ENCODE results near the gene METTL6. TPM values are rescaled to one million over a fixed set of nuclear protein-coding genes. Genes with fewer than 3 reads are reported as not detected.

The METTL6 gene
- total RNA-seq, 5 donors from 2014 or later (not counting 1 experiment from before 2014, with no cell fraction given): 8.1 to 19.9 (median 14.7) TPM

DNA sequence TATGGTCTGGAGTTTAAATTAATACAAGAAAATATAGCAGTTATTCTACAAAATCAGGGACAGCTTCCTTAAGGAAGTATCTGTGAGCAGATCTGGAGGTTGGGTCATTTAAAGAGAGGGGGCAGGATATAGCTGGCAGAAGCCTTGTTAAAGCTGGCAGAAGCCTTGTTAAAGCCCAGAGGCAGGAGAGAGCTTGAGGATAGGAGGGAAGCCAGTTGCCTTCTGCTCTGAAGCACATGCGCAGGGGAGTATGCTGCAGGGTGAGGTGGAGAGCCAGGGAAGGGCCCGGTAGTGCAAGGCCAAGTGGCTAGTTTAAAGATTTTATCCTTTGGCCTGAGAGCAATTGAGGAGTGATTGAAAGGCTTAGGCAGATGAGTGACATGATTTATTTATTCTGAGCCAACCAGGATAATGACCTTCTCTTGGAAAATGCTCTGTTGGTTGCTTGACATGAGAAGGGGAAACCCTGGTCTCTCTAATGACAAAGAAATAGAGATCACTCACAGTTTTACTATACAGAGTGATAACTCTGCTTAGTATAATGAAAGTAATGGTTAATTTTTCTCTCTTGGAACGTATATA, 4.0 kb upstream of the METTL6 start:
- peaks cover 23 to 27% of the 10 kb centered on the region in 2 experiments for H3K4me1 ChIP-seq (ENCODE audit: control insufficient read depth in 1 of 2, extremely low read depth in 1 of 2, insufficient read depth in 2 of 2, low read length in 2 of 2)
- H3K4me1 Mint-ChIP-seq: peaks cover 45 to 63% (median 58%) of the 10 kb centered on the region in 3 donors
- ATAC-seq (replicated peaks in 1 of 4) (no peak), DNase-seq (no peak)
- no peaks in the 10 kb centered on the region for H3K27me3 Mint-ChIP-seq
- peaks cover 36% of the 10 kb centered on the region for H3K36me3 Mint-ChIP-seq
- H3K27ac Mint-ChIP-seq: peak overlapping the region in 1 of 2 donors; percentile 33
- H3K36me3 ChIP-seq (ENCODE audit: control insufficient read depth in 2 of 2, extremely low read depth in 1 of 2, insufficient read depth in 1 of 2, low read length in 1 of 2): peaks cover 5 to 55% of the 10 kb centered on the region in 2 donors
- no peaks in the 10 kb centered on the region for H3K27me3 ChIP-seq (replicated peaks in 1 of 2; ENCODE audit: control insufficient read depth in 2 of 2, extremely low read depth in 1 of 2, insufficient read depth in 2 of 2, low read length in 1 of 2)
- no peaks in the 10 kb centered on the region for H3K9me3 Mint-ChIP-seq
- POLR2A ChIA-PET: no interaction called here
- H3K4me3 Mint-ChIP-seq: no peak overlapping the region
- no peak overlapping the region for H3K27ac ChIP-seq (ENCODE audit: low read length)
- CTCF ChIA-PET: interaction anchor here (0.5 to 1.8 kb wide), 2 partner anchors 24 to 113 kb away, joined by 3 to 4 read pairs; no protein-coding TSS in a partner anchor
- 95% methylated on average over 2 of the region's 3 CpGs for WGBS (ENCODE audit: insufficient coverage)
- no peak overlapping the region for H3K4me3 ChIP-seq (ENCODE audit: control insufficient read depth in 1 of 2, extremely low read depth in 1 of 2, low read length in 1 of 2)
- H3K9me3 ChIP-seq: no peaks in the 10 kb centered on the region

DNA sequence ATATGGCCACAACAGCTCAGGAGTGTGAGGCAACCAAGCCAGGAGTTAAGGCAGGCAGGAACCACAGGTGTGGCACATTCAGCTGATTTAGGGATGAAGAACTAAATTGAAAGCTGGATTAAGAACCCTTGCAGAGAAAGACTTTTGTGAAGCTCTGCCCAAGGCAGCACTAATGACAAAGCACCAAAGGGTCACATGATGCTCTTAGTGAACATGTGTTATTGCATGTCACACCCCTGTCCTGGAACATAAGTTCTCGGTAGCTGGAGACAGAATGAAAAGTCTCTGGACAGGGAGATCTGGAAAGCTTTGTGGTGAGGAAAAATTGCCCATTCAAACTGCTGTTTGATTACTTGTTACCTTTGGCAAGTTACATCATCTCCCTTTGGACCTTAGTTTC, 3.3 kb upstream of the METTL6 start:
- H3K4me3 ChIP-seq (ENCODE audit: control insufficient read depth in 1 of 2, extremely low read depth in 1 of 2, low read length in 1 of 2): no peak overlapping the region
- Mint-ChIP-seq H3K27ac (no peak overlapping the region), H3K4me3 (no peak overlapping the region), H3K36me3 (peaks cover 33% of the 10 kb centered on the region), H3K4me1 (peaks cover 53 to 70% (median 65%) of the 10 kb centered on the region in 3 donors), H3K27me3 (no peaks in the 10 kb centered on the region), H3K9me3 (no peaks in the 10 kb centered on the region)
- DNase-seq (no peak), ATAC-seq (replicated peaks in 1 of 4) (no peak)
- CTCF ChIA-PET: interaction anchor here (0.5 to 1.8 kb wide), 5 partner anchors 23 to 166 kb away, joined by 3 to 5 read pairs (median 3); no protein-coding TSS in a partner anchor
- H3K36me3 ChIP-seq (ENCODE audit: control insufficient read depth in 2 of 2, extremely low read depth in 1 of 2, insufficient read depth in 1 of 2, low read length in 1 of 2): peaks cover 3 to 48% of the 10 kb centered on the region in 2 donors
- POLR2A ChIA-PET: interaction anchor here in 1 of 2 donors (0.7 kb wide), 1 partner anchor 96 kb away, joined by 8 read pairs; no protein-coding TSS in a partner anchor
- no peaks in the 10 kb centered on the region for H3K27me3 ChIP-seq (replicated peaks in 1 of 2; ENCODE audit: control insufficient read depth in 2 of 2, extremely low read depth in 1 of 2, insufficient read depth in 2 of 2, low read length in 1 of 2)
- no peak overlapping the region for H3K27ac ChIP-seq (ENCODE audit: low read length)
- H3K4me1 ChIP-seq (ENCODE audit: control insufficient read depth in 1 of 2, extremely low read depth in 1 of 2, insufficient read depth in 2 of 2, low read length in 2 of 2): peaks cover 26 to 34% of the 10 kb centered on the region in 2 experiments
- no CpG with 5 or more reads among the region's 1 CpG for WGBS (ENCODE audit: insufficient coverage)
- no peaks in the 10 kb centered on the region for H3K9me3 ChIP-seq

DNA sequence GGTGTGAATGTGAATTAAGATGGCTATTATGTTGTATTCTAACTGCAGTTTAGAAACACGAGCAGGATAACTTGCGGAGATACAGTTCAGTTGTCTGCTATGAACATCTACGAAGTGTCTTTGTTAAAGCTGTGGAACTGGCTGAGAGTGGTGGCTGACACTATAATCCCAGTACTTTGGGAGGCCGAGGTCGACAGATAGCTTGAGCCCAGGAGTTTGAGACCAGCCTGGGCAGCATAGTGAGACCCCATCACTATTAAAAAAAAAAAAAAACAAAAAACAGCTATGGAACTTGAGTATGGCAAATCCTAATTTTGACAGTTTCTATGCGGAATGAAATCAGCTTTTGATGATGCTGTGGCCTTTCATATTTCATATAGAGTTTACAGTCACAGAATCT, 1.7 kb upstream of the METTL6 start:
- Histone ChIP-seq H3K4me3 (ENCODE audit: control insufficient read depth in 1 of 2, extremely low read depth in 1 of 2, low read length in 1 of 2) (peak overlapping the region in 1 of 2 donors; percentile 93), H3K9me3 (no peaks in the 10 kb centered on the region), H3K4me1 (ENCODE audit: control insufficient read depth in 1 of 2, extremely low read depth in 1 of 2, insufficient read depth in 2 of 2, low read length in 2 of 2) (peaks cover 31 to 34% of the 10 kb centered on the region in 2 experiments), H3K36me3 (ENCODE audit: control insufficient read depth in 2 of 2, extremely low read depth in 1 of 2, insufficient read depth in 1 of 2, low read length in 1 of 2) (peaks cover 0 to 33% of the 10 kb centered on the region in 2 donors), H3K27ac (ENCODE audit: low read length) (no peak overlapping the region), H3K27me3 (replicated peaks in 1 of 2; ENCODE audit: control insufficient read depth in 2 of 2, extremely low read depth in 1 of 2, insufficient read depth in 2 of 2, low read length in 1 of 2) (no peaks in the 10 kb centered on the region)
- no peak for ATAC-seq (replicated peaks in 1 of 4)
- Mint-ChIP-seq H3K36me3 (peaks cover 29% of the 10 kb centered on the region), H3K4me1 (peaks cover 63 to 80% (median 69%) of the 10 kb centered on the region in 3 donors), H3K4me3 (peak overlapping the region; percentile 97 to 100 (median 97)), H3K27me3 (no peaks in the 10 kb centered on the region), H3K9me3 (no peaks in the 10 kb centered on the region), H3K27ac (peak overlapping the region; percentile 88 to 96)
- DNase-seq: no peak
- 74% methylated on average over 4 of the region's 6 CpGs for WGBS (ENCODE audit: insufficient coverage)
- ChIA-PET POLR2A (no interaction called here), CTCF (interaction anchor here in 1 of 2 donors (1.3 kb wide), 1 partner anchor 223 kb away, joined by 4 read pairs; the partner anchor contains the start of gene CAPN7)

DNA sequence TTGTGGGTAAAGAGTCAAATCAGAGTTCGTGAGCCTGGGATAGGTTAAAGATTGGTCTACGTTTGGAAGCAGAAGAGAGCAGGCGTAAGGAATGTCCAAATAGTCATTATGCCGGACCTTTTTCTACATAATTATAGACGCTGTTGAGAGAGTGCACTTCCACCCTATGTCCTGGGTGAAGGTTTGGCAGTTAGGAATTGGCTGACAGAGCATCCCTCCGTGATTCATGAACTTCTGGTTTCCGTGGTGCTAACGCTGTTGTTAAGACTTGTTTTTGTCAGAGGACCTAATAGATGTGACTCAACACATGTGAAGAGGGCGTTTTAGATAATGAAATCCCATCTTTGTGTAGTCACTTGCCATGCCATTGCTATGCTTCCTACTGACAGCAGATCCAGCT, 1.2 kb upstream of the METTL6 start:
- H3K36me3 ChIP-seq (ENCODE audit: control insufficient read depth in 2 of 2, extremely low read depth in 1 of 2, insufficient read depth in 1 of 2, low read length in 1 of 2): peaks cover 0 to 31% of the 10 kb centered on the region in 2 donors
- ChIA-PET CTCF (no interaction called here), POLR2A (no interaction called here)
- peak in 5 of 35 experiments; percentile 3 to 32 (median 13) for DNase-seq
- ATAC-seq (replicated peaks in 1 of 4): peak in 2 of 4 experiments; percentile 18 to 36
- H3K36me3 Mint-ChIP-seq: peaks cover 25% of the 10 kb centered on the region
- no peak overlapping the region for H3K27ac ChIP-seq (ENCODE audit: low read length)
- WGBS (ENCODE audit: insufficient coverage): 0% methylated on average over 2 of the region's 9 CpGs
- peak overlapping the region; percentile 88 to 96 for H3K27ac Mint-ChIP-seq
- peak overlapping the region; percentile 97 to 100 (median 97) for H3K4me3 Mint-ChIP-seq
- peak overlapping the region; percentile 93 to 96 for H3K4me3 ChIP-seq (ENCODE audit: control insufficient read depth in 1 of 2, extremely low read depth in 1 of 2, low read length in 1 of 2)
- H3K9me3 ChIP-seq: no peaks in the 10 kb centered on the region
- peaks cover 31 to 34% of the 10 kb centered on the region in 2 experiments for H3K4me1 ChIP-seq (ENCODE audit: control insufficient read depth in 1 of 2, extremely low read depth in 1 of 2, insufficient read depth in 2 of 2, low read length in 2 of 2)
- no peaks in the 10 kb centered on the region for H3K27me3 ChIP-seq (replicated peaks in 1 of 2; ENCODE audit: control insufficient read depth in 2 of 2, extremely low read depth in 1 of 2, insufficient read depth in 2 of 2, low read length in 1 of 2)
- H3K4me1 Mint-ChIP-seq: peaks cover 63 to 76% (median 69%) of the 10 kb centered on the region in 3 donors
- no peaks in the 10 kb centered on the region for H3K9me3 Mint-ChIP-seq
- H3K27me3 Mint-ChIP-seq: no peaks in the 10 kb centered on the region

DNA sequence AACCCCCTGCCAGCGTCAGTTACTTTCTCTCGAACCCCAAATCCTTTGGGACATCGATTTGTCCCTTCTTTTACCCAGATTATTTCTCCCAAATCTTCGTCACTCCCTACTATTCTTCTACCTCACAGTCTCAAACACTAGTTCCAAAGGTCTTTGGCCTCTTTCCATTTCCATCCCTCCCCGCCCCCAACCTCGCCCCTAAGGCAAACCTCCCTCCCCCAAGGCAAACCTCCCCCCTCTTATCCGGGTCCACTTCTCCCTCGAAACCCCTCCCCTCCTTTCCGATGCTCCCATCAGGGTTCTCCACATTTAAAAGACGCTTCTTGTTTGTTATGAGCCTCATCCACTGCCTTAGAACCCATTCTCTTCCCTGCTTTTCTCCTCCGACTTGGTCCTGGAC, 637 bp upstream of the METTL6 start:
- H3K27ac Mint-ChIP-seq: peak overlapping the region; percentile 88 to 96
- H3K27me3 Mint-ChIP-seq: no peaks in the 10 kb centered on the region
- ChIA-PET CTCF (interaction anchor here in 1 of 2 donors (0.6 kb wide), 1 partner anchor 10 kb away, joined by 3 read pairs; no protein-coding TSS in a partner anchor), POLR2A (interaction anchor here in 1 of 2 donors (0.7 kb wide), 1 partner anchor 108 kb away, joined by 3 read pairs; no protein-coding TSS in a partner anchor)
- peaks cover 22% of the 10 kb centered on the region for H3K36me3 Mint-ChIP-seq
- peak overlapping the region; percentile 97 to 100 (median 97) for H3K4me3 Mint-ChIP-seq
- ATAC-seq (replicated peaks in 1 of 4) (no peak), DNase-seq (no peak)
- Histone ChIP-seq H3K36me3 (ENCODE audit: control insufficient read depth in 2 of 2, extremely low read depth in 1 of 2, insufficient read depth in 1 of 2, low read length in 1 of 2) (peaks cover 0 to 31% of the 10 kb centered on the region in 2 donors), H3K27ac (ENCODE audit: low read length) (peak overlapping the region; percentile 65), H3K4me3 (ENCODE audit: control insufficient read depth in 1 of 2, extremely low read depth in 1 of 2, low read length in 1 of 2) (peak overlapping the region; percentile 93 to 96), H3K4me1 (ENCODE audit: control insufficient read depth in 1 of 2, extremely low read depth in 1 of 2, insufficient read depth in 2 of 2, low read length in 2 of 2) (peaks cover 31 to 34% of the 10 kb centered on the region in 2 experiments), H3K27me3 (replicated peaks in 1 of 2; ENCODE audit: control insufficient read depth in 2 of 2, extremely low read depth in 1 of 2, insufficient read depth in 2 of 2, low read length in 1 of 2) (no peaks in the 10 kb centered on the region), H3K9me3 (no peaks in the 10 kb centered on the region)
- WGBS (ENCODE audit: insufficient coverage): 2% methylated on average over 10 of the region's 11 CpGs
- no peaks in the 10 kb centered on the region for H3K9me3 Mint-ChIP-seq
- peaks cover 63 to 71% (median 66%) of the 10 kb centered on the region in 3 donors for H3K4me1 Mint-ChIP-seq

DNA sequence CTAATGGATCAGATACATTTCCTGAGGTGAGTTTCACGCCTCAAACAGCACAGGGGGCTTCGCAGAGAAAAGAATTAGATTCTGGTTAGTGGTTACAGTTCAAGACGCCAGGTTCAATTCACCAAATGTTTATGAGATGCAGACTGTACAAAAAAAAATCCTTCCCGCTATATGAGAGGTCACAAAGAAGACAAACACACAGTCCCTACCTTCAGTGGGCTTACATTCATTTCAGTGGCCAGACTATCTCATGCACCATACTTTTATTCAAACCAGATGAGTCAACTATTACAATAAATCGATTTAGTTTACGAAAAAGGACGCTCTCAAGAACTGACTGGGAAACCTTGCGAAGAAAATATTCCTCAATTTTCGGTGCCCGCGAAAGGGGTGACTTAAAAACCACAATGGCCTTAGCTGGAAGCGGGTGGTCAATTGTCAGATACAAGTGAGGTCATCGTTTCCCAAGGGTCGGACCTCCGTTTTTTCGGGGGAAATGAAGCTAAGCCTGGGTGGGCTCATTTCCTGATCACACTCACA, 695 bp downstream of the METTL6 start:
- Histone ChIP-seq H3K9me3 (no peaks in the 10 kb centered on the region), H3K4me1 (ENCODE audit: control insufficient read depth in 1 of 2, extremely low read depth in 1 of 2, insufficient read depth in 2 of 2, low read length in 2 of 2) (peaks cover 31 to 34% of the 10 kb centered on the region in 2 experiments), H3K4me3 (ENCODE audit: control insufficient read depth in 1 of 2, extremely low read depth in 1 of 2, low read length in 1 of 2) (peak overlapping the region; percentile 93 to 96), H3K36me3 (ENCODE audit: control insufficient read depth in 2 of 2, extremely low read depth in 1 of 2, insufficient read depth in 1 of 2, low read length in 1 of 2) (peaks cover 0 to 31% of the 10 kb centered on the region in 2 donors), H3K27ac (ENCODE audit: low read length) (peak overlapping the region; percentile 65), H3K27me3 (replicated peaks in 1 of 2; ENCODE audit: control insufficient read depth in 2 of 2, extremely low read depth in 1 of 2, insufficient read depth in 2 of 2, low read length in 1 of 2) (no peaks in the 10 kb centered on the region)
- Mint-ChIP-seq H3K36me3 (peaks cover 19% of the 10 kb centered on the region), H3K4me1 (peaks cover 57 to 66% (median 63%) of the 10 kb centered on the region in 3 donors), H3K9me3 (no peaks in the 10 kb centered on the region), H3K27me3 (no peaks in the 10 kb centered on the region), H3K4me3 (peak overlapping the region; percentile 97 to 100 (median 97)), H3K27ac (peak overlapping the region; percentile 88 to 96)
- DNase-seq (no peak), ATAC-seq (replicated peaks in 1 of 4) (no peak)
- POLR2A ChIA-PET: interaction anchor here in 1 of 2 donors (0.7 kb wide), 1 partner anchor 218 kb away, joined by 3 read pairs; no protein-coding TSS in a partner anchor
- CTCF ChIA-PET: interaction anchor here in 1 of 2 donors (0.9 to 1.6 kb wide), 2 partner anchors 159 to 221 kb away, joined by 3 to 4 read pairs; partner anchors contain the start of gene CAPN7
- WGBS (ENCODE audit: insufficient coverage): 53% methylated on average over 12 of the region's 16 CpGs

Measured in T-cell (primary cell).